Fibroblast of the aortic adventitia (primary cell): ENCODE data around the gene TRAF3. TPM values are rescaled to one million over a fixed set of nuclear protein-coding genes. Genes with fewer than 3 reads are reported as not detected.
A peak's percentile ranks its signal among the peaks of the same experiment; 100 is the strongest.

Experiments used
- DNase-seq: peaks from one replicate; pipeline ENCODE4 v3.0.0-alpha.2; 2010; ENCODE audit warnings: low read depth
- H3K4me3 ChIP-seq: 2 replicates; pipeline ENCODE4 v1.5.1; 2011; ENCODE audit warnings: low read depth, mild to moderate bottlenecking, control low read depth, low read length, moderate library complexity
- CTCF ChIP-seq: IDR thresholded peaks from 2 replicates; pipeline ENCODE4 v1.5.1; 2011; ENCODE audit warnings: mild to moderate bottlenecking, low read length, control low read depth, inconsistent platforms; ENCODE audit not compliant: insufficient read depth
- total RNA-seq: library from RNA; depleted of rRNA; stranded (reverse); fragments of >200 nt; gene quantifications from 2 replicates; pipeline ENCODE4 v1.2.3, GENCODE V29; 2012; ENCODE audit warnings: low replicate concordance

TRAF3 gene
- total RNA-seq, 1 donor, result 19.3 TPM

- TF ChIP-seq CTCF, result no peak
- DNase-seq, result peak; percentile 44
- peak overlapping the region; percentile 16 for H3K4me3 ChIP-seq
Measured at GRCh38 chr14:102849526-102850379, 72.5 kb downstream of the TRAF3 start.

- peak; percentile 22 for DNase-seq
- no peak overlapping the region for H3K4me3 ChIP-seq
- TF ChIP-seq CTCF, result no peak
Measured at GRCh38 chr14:102853648-102854047, 76.4 kb downstream of the TRAF3 start.

GRCh38 chr14:102854091-102854703 is 76.9 kb downstream of the TRAF3 start:
- H3K4me3 ChIP-seq, result no peak overlapping the region
- DNase-seq, result no peak
- no peak for TF ChIP-seq CTCF

GRCh38 chr14:102856179-102856578 is 78.9 kb downstream of the TRAF3 start:
- no peak for DNase-seq
- TF ChIP-seq CTCF, result no peak
- H3K4me3 ChIP-seq, result no peak overlapping the region

GRCh38 chr14:102857444-102857843 is 80.2 kb downstream of the TRAF3 start:
- no peak for TF ChIP-seq CTCF
- no peak overlapping the region for H3K4me3 ChIP-seq
- DNase-seq, result peak; percentile 21

GRCh38 chr14:102859911-102860310 is 82.7 kb downstream of the TRAF3 start:
- no peak for TF ChIP-seq CTCF
- H3K4me3 ChIP-seq, result no peak overlapping the region
- DNase-seq, result no peak
